Measurements from ENCODE around the gene KCNJ6. TPM values are rescaled to one million over a fixed set of nuclear protein-coding genes. Genes with fewer than 3 reads are reported as not detected.

Gene KCNJ6
- total RNA-seq, 1 experiment from 2014 or later = not detected

DNA sequence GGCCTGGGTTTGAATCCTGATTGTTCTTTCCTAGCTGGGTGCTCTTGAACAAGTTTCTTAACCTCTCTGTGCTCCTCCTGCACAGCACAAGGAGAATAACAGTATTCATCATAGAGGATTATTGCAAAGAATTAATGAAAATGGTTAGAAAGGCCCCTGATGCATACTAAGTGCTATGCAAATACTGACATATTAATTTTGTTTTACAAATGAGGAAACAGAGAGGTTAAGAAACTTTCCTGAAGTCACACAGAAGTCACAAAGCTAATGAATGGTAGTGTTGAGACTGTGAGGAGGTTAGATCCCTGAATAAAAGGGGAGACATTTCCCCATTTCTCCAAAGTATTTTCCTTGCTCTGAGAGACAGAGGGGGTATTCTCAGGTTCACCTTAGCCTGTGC lies 99.0 kb downstream of the KCNJ6 start:
- Histone ChIP-seq H4K20me1 (ENCODE audit: insufficient read depth) (no peaks in the 10 kb centered on the region), H3K9me3 (ENCODE audit: control insufficient read depth in 1 of 2, insufficient read depth in 1 of 2, low read depth in 1 of 2, low read length in 2 of 2) (peaks cover 0 to 5% of the 10 kb centered on the region in 2 experiments; a peak in 1 of 4 replicates), H3K36me3 (ENCODE audit: control insufficient read depth in 1 of 2, insufficient read depth in 2 of 2, low read length in 2 of 2) (no peaks in the 10 kb centered on the region), H2AFZ (ENCODE audit: low read depth, low read length, poor library complexity, severe bottlenecking) (no peak overlapping the region), H3K4me3 (replicated peaks in 1 of 2; ENCODE audit: low read depth in 1 of 2, low read length in 2 of 2) (no peak overlapping the region), H3K9ac (ENCODE audit: low read length) (no peak overlapping the region), H3K4me1 (ENCODE audit: control insufficient read depth in 1 of 2, insufficient read depth in 2 of 2, low read length in 2 of 2) (no peaks in the 10 kb centered on the region), H3K79me2 (ENCODE audit: insufficient read depth, low read length) (no peaks in the 10 kb centered on the region), H3K27ac (ENCODE audit: low read depth, low read length) (no peak overlapping the region), H3K4me2 (ENCODE audit: low read length) (no peak overlapping the region), H3K9me2 (ENCODE audit: insufficient read depth) (no peaks in the 10 kb centered on the region), H3K27me3 (ENCODE audit: insufficient read depth, low read length) (0 out of 2 replicates have a peak, but pooled peaks cover 5% of the 10 kb centered on the region)
- ChIA-PET POLR2A (no interaction called here), CTCF (no interaction called here), RAD21 (ENCODE audit: low non-redundant PET in 1 of 2, low total read pairs in 2 of 2, uncharacterized antibody in 2 of 2, unreplicated experiment in 2 of 2) (no interaction called here)
- DNase-seq (ENCODE audit: low read depth, low spot score) = no peak
- intact Hi-C loops (cut with micrococcal nuclease) = no loop called here
- BruUV-seq (replicated peaks) = no TSS peak
- TF ChIP-seq ZFX (IDR thresholded peaks at IDR 0.05) (no peak), SP1 (IDR thresholded peaks at IDR 0.05; ENCODE audit: low read depth) (no peak), SRF (IDR thresholded peaks at IDR 0.05; ENCODE audit: low read depth) (no peak)
- TF ChIP-seq, protein P1, sequence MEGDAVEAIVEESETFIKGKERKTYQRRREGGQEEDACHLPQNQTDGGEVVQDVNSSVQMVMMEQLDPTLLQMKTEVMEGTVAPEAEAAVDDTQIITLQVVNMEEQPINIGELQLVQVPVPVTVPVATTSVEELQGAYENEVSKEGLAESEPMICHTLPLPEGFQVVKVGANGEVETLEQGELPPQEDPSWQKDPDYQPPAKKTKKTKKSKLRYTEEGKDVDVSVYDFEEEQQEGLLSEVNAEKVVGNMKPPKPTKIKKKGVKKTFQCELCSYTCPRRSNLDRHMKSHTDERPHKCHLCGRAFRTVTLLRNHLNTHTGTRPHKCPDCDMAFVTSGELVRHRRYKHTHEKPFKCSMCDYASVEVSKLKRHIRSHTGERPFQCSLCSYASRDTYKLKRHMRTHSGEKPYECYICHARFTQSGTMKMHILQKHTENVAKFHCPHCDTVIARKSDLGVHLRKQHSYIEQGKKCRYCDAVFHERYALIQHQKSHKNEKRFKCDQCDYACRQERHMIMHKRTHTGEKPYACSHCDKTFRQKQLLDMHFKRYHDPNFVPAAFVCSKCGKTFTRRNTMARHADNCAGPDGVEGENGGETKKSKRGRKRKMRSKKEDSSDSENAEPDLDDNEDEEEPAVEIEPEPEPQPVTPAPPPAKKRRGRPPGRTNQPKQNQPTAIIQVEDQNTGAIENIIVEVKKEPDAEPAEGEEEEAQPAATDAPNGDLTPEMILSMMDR (IDR thresholded peaks at IDR 0.05 in 2 of 3, conservative IDR thresholded peaks at IDR 0.05 in 1 of 3; ENCODE audit: borderline replicate concordance in 1 of 3, insufficient read depth in 1 of 3, low read depth in 2 of 3, low read length in 2 of 3) = no peak
- TF ChIP-seq, protein P2, sequence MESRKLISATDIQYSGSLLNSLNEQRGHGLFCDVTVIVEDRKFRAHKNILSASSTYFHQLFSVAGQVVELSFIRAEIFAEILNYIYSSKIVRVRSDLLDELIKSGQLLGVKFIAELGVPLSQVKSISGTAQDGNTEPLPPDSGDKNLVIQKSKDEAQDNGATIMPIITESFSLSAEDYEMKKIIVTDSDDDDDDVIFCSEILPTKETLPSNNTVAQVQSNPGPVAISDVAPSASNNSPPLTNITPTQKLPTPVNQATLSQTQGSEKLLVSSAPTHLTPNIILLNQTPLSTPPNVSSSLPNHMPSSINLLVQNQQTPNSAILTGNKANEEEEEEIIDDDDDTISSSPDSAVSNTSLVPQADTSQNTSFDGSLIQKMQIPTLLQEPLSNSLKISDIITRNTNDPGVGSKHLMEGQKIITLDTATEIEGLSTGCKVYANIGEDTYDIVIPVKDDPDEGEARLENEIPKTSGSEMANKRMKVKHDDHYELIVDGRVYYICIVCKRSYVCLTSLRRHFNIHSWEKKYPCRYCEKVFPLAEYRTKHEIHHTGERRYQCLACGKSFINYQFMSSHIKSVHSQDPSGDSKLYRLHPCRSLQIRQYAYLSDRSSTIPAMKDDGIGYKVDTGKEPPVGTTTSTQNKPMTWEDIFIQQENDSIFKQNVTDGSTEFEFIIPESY (IDR thresholded peaks at IDR 0.05; ENCODE audit: extremely low read depth, insufficient replicate concordance, low read length) = no peak
- no peak for ATAC-seq

DNA sequence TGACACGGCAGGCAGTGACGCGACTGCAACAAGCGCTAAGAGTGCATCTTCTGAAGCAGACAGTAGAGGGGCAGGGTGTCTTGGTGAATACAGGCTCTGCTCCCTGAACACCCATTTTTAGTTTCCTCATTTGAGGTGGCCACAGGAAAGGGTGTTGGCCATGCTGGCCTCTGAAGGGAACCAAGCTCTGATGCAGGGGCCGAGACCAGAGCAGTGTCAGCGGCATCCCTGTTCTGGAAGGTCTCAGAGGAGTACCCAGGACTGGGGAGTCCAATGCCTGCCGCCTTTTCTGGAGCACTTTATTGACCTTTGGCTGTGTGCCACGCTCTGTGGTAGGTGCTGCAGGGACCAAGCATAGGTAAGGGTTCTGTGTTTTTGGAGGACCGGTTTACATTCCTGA lies 100.4 kb downstream of the KCNJ6 start:
- Histone ChIP-seq H2AFZ (ENCODE audit: low read depth, low read length, poor library complexity, severe bottlenecking) (no peak overlapping the region), H4K20me1 (ENCODE audit: insufficient read depth) (no peaks in the 10 kb centered on the region), H3K4me2 (ENCODE audit: low read length) (no peak overlapping the region), H3K36me3 (ENCODE audit: control insufficient read depth in 1 of 2, insufficient read depth in 2 of 2, low read length in 2 of 2) (no peaks in the 10 kb centered on the region), H3K9me3 (ENCODE audit: control insufficient read depth in 1 of 2, insufficient read depth in 1 of 2, low read depth in 1 of 2, low read length in 2 of 2) (peaks cover 3 to 5% of the 10 kb centered on the region in 2 experiments; a peak in 2 of 4 replicates), H3K79me2 (ENCODE audit: insufficient read depth, low read length) (no peaks in the 10 kb centered on the region), H3K4me1 (ENCODE audit: control insufficient read depth in 1 of 2, insufficient read depth in 2 of 2, low read length in 2 of 2) (no peaks in the 10 kb centered on the region), H3K27me3 (ENCODE audit: insufficient read depth, low read length) (0 out of 2 replicates have a peak, but pooled peaks cover 5% of the 10 kb centered on the region), H3K27ac (ENCODE audit: low read depth, low read length) (no peak overlapping the region), H3K4me3 (replicated peaks in 1 of 2; ENCODE audit: low read depth in 1 of 2, low read length in 2 of 2) (no peak overlapping the region), H3K9ac (ENCODE audit: low read length) (no peak overlapping the region), H3K9me2 (ENCODE audit: insufficient read depth) (no peaks in the 10 kb centered on the region)
- CTCF ChIA-PET = no interaction called here
- intact Hi-C loops (cut with micrococcal nuclease) = no loop called here
- DNase-seq (ENCODE audit: low read depth, low spot score) (no peak), ATAC-seq (no peak)
- POLR2A ChIA-PET = no interaction called here
- TF ChIP-seq EZH2 (IDR thresholded peaks at IDR 0.05) (no peak), POLR2AphosphoS5 (IDR thresholded peaks at IDR 0.05; ENCODE audit: low read depth, low read length) (no peak)
- TF ChIP-seq, protein P3, sequence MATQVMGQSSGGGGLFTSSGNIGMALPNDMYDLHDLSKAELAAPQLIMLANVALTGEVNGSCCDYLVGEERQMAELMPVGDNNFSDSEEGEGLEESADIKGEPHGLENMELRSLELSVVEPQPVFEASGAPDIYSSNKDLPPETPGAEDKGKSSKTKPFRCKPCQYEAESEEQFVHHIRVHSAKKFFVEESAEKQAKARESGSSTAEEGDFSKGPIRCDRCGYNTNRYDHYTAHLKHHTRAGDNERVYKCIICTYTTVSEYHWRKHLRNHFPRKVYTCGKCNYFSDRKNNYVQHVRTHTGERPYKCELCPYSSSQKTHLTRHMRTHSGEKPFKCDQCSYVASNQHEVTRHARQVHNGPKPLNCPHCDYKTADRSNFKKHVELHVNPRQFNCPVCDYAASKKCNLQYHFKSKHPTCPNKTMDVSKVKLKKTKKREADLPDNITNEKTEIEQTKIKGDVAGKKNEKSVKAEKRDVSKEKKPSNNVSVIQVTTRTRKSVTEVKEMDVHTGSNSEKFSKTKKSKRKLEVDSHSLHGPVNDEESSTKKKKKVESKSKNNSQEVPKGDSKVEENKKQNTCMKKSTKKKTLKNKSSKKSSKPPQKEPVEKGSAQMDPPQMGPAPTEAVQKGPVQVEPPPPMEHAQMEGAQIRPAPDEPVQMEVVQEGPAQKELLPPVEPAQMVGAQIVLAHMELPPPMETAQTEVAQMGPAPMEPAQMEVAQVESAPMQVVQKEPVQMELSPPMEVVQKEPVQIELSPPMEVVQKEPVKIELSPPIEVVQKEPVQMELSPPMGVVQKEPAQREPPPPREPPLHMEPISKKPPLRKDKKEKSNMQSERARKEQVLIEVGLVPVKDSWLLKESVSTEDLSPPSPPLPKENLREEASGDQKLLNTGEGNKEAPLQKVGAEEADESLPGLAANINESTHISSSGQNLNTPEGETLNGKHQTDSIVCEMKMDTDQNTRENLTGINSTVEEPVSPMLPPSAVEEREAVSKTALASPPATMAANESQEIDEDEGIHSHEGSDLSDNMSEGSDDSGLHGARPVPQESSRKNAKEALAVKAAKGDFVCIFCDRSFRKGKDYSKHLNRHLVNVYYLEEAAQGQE (IDR thresholded peaks at IDR 0.05; ENCODE audit: low read depth) = no peak
- BruUV-seq (replicated peaks) = no TSS peak
- RAD21 ChIA-PET (ENCODE audit: low non-redundant PET in 1 of 2, low total read pairs in 2 of 2, uncharacterized antibody in 2 of 2, unreplicated experiment in 2 of 2) = no interaction called here

Data from HCT116 (cell line).